B cell (primary cell): ENCODE measurements around the gene TMC5.
"Not testable (repeated sequence)": the region's sequence is repeated elsewhere in the genome, so short reads cannot be mapped to it uniquely, and the experiment has no call there.

Experiments used
- EZH2 ChIP-seq: IDR thresholded peaks from 2 replicates; pipeline ENCODE4 v1.6.1; 2012; ENCODE audit warnings: borderline replicate concordance, low read depth, mild to moderate bottlenecking, moderate library complexity, low read length; ENCODE audit not compliant: insufficient read depth, poor library complexity, severe bottlenecking
- TF ChIP-seq, protein P1 (sequence below): fragments of 200-600 bp; IDR thresholded peaks from one replicate; pipeline ENCODE4 v1.8.0; 2022; ENCODE audit warnings: antibody characterized with exemption, mild to moderate bottlenecking

DNA sequence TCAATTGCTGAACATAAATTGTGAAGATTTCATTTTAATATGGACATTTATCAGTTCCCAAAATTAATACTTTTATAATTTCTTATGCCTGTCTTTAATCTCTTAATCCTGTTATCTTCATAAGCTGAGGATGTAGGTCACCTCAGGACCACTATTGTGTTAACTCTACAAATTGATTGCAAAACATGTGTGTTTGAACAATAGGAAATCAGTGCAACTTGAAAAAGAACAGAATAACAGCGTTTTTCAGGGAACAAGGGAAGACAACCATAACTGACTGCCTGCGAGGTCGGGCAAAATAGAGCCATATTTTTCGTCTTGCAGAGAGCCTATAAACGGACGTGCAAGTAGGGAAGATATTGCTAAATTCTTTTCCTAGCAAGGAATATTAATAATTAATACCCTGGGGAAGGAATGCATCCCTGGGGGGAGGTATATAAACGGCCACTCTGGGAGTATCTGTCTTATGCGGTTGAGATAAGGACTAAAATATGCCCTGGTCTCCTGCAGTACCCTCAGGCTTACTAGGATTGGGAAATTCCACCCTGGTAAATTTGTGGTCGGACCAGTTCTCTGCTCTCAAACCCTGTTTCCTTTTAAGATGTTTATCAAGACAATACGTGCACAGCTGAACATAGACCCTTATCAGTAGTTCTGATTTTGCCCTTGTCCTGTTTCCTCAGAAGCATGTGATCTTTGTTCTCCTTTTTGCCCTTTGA lies 125.8 kb downstream of the TMC5 start:
- TF ChIP-seq, protein P1, sequence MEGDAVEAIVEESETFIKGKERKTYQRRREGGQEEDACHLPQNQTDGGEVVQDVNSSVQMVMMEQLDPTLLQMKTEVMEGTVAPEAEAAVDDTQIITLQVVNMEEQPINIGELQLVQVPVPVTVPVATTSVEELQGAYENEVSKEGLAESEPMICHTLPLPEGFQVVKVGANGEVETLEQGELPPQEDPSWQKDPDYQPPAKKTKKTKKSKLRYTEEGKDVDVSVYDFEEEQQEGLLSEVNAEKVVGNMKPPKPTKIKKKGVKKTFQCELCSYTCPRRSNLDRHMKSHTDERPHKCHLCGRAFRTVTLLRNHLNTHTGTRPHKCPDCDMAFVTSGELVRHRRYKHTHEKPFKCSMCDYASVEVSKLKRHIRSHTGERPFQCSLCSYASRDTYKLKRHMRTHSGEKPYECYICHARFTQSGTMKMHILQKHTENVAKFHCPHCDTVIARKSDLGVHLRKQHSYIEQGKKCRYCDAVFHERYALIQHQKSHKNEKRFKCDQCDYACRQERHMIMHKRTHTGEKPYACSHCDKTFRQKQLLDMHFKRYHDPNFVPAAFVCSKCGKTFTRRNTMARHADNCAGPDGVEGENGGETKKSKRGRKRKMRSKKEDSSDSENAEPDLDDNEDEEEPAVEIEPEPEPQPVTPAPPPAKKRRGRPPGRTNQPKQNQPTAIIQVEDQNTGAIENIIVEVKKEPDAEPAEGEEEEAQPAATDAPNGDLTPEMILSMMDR = not testable (repeated sequence)
- not testable (repeated sequence) for TF ChIP-seq EZH2
